NCI-H1105 treated with DMSO at 0.1 percent for 48 hours (cell line): ENCODE data around the gene SMTN.
"Not testable (repeated sequence)": the region's sequence is repeated elsewhere in the genome, so short reads cannot be mapped to it uniquely, and the experiment has no call there.

Experiments
- DNase-seq: peaks from one replicate; lab custom pipeline; 2025; lab: John Stamatoyannopoulos, UW

The SMTN gene

DNA sequence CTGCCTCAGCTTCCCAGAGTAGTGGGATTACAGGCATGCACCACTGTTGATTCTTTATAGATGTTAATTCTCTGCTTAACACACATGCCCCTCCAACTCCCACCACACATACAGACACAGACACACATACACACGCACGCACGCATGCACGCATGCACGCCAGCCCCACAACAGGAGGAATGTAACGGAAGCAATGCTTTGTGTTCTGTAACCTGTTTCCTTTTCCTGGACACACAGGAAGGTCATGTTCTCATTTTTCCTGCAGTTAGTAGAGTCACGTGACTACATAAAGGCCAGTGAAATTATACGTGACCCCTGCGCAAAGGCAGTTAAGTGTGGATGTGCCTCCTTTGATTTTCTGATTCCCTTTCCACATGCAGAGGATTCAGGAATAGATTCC lies 8.0 kb upstream of the SMTN start:
- DNase-seq = not testable (repeated sequence)

DNA sequence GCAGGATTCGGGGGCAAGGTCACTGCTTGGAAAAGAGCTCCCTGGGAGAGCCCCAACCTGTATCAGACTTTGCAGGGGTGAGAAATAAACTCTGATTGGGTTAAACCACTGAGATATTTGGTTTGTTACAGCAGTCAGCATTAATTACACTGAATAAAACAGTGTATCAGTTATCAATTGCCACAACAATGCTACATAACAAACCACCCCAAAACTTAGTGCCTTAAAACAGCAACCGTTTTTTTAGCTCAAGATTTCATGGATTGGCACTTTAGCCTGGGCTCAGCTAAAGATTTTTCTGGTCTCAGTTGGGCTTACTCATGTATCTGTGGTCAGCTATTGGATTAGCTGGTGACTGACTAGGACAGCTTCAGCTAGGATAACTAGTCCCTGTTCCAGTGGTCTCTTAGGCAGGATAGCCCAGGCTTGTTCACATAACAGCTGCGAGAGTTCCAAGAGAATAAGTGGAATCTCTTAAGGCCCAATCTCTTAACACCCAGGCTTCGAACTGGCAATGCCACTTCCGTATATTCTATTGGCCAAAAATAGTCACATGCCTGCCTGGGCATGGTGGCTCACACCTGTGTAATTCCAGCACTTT lies 7.5 kb upstream of the SMTN start:
- DNase-seq = not testable (repeated sequence)

DNA sequence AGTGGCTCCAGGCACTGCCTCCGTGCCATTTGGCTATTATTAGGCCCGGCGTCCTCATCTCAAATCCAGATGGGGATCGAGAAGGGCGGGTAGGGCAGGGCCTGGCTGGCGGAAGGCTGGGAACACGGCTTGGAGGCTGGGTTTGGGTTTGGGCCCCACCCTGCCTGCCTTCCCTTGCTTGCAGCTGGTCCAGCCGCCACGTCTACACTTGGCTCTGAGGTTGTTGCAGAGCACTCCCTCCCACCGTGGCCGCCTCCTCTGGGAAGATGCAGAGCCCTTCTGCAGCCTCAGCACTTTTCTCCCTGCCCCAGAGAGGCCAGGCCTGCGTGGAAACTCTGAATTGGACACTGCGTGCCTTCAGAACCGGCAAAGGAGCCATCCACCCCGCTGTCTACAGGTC lies 5.2 kb upstream of the SMTN start:
- DNase-seq = no peak

DNA sequence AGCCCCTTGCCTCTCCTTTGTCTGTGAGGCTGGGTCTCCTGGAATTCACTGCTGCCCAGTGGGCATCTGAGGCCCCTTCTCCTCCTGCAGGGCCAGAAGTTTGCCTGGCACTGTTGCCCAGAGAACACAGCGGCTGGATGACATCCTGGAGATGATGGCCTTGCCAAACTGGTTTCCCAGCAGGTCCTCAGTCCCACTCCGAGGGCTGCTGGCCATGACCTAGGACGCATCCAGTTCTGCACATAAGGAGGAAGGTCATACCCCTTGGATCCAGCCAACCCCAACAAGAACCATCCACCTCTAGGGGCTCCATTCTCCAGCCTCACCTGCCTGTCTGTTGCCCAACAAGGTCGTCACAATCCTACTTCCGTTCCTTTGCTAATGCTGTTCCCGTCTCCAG lies 3.4 kb upstream of the SMTN start:
- no peak for DNase-seq

DNA sequence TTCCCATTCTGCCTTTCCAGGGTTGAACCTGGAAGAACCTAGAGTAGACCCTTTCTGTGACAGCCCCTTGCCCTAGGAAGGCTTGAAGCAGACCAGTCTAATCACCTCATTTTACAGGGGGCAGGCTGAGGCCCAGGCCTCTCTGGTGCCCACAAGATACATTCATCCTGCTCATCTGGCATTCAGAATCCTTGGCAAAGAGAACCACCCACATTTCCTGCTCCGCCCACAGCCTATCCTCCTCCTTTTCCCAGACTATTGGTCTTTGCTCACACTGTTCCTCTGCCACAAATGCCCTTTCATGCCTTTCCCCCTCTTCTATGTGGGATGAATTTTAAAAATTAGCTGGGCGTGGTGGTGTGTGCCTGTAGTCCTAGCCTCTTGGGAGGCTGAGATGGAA lies 2.7 kb upstream of the SMTN start:
- DNase-seq = not testable (repeated sequence)

DNA sequence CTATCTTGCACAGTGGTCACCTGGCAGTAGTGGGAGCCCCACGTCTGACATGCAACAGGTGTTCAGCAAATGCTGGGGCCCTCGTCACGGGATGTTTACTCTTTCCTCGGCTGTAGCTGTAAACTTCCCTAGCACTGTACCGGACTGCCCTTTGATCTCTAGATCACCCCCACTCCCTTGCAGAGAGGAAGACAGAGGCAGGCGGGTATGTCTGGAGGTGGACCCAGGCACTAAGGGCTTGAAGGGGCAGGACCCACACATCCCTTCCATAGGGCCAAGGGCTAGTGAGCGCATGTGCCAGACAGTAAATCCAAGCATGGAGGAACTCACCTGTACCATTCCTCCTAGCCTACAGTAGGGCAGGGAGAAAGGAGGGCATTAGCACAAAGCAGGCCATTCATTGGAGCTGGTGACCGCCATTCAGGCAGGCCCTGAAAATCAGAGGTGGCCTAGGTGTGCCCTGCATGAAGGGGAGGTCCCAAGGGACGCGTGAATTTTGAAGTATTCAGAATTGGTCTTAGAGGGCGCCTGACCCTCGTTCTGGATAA lies 1.9 kb upstream of the SMTN start:
- no peak for DNase-seq

DNA sequence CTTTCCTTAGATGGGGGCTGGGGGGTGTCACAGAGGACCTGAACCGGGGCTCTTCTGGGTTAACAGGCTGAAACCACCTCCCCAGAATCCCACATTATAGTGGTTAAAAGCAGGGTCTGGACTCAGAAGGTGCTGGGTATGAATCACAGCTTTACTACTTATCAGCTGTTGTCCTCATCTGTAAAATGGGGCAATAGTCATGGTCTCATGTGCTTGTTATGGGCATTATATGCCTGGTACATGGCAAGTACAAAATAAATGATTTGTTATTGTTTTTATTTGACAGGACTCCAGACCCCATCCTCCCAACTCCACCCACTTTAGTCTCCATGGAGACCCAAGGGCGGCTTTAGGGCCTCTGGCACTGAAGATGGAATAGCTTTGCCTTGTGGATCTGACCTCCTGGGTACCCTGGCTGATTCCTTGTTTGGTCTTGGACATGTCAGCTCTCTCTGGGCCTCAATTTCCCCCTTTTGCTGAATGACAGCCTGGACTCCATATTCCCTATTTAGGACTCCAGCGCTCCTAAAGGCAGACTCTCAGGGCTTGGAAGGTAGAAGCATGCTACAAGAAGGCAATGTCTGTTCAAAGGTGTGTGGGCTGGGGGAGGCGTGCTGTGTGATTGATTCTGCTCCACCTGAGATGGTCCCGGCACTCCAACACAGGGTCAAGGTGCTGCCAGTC lies 812 bp upstream of the SMTN start:
- DNase-seq = no peak

DNA sequence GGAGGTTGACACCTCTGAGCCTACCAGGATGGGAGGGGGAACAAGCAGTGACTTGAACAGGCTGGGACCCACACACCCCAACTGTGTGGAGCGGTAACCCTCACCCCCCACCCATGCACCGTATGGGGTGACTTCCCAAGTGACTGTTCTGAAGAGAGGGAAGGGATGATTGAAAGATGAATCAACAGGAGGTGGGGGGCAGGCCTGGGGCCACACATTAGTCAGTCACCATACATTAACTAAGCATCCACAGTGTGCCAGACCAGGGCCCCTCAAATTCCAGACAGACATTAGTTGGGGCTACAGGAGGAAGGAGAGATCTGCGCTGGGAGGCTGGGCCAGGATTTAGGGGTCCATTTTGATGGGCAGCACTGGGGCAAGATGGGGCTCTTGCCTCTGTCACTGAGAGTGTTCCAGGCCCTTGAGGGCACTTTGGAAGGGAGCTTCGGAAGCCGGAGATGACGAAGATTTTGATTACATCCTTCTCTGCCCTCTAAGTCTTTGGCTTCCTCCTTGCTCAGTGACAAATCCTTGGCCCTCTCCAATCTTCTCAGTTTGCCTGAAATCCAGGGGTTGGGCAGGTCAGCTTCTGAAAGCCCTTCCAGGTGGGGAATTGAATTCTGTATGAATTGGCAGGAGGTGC lies 966 bp downstream of the SMTN start:
- no peak for DNase-seq

DNA sequence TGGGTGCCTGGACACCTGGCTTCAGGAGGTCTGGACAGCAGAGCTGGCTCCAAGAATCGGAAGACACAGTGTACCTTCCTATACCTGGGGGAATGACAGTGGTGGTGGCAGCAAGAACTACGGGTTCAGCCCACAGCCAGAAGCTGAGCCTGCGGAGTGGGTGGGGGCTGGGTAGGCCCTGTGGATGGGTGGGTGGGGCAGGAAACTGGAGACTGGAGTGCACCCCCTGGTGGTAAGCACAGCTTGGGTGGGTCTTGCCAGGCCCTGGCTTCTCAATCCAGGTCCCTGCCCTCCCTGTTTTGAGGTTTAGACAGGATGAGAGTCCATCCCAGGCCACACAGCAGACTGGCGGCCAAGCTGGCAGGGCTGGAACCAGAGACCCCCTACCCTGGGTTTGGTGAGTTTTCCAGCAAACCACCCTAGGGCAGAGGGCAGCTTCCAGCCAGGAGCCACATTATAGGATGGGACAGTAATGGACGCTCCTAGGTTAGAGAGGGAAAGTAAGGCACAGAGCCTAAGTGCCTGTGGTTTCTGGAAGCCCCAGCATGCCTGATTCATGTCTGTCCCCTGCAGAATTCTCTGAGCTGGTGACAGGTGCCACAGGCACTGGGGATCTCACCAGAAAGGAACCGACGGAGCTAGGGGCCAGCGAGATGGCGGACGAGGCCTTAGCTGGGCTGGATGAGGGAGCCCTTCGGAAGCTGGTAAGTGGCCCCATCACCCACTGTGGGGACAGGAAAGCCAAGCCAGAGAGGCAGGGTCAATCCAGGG lies 1.7 kb downstream of the SMTN start:
- DNase-seq = no peak

DNA sequence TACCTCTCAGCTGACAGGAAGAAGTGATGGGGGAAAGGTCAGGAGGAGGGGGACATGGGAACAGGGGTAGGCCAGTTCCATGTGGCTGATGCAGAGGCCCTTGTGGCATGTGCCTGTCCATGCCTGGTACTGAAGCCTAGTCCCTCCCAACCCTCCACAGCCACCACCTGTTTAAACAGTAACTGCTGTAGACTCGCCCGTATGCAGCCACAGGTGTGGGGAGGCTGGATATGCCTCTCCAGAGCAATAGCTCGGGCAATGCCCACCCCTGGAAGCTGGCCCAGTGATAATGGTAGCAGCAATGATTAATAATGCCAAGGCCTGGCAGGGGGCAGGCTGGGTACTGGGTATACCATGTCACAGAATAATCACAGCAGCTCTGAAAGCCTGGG lies 2.3 kb downstream of the SMTN start:
- peak; percentile 86 for DNase-seq

DNA sequence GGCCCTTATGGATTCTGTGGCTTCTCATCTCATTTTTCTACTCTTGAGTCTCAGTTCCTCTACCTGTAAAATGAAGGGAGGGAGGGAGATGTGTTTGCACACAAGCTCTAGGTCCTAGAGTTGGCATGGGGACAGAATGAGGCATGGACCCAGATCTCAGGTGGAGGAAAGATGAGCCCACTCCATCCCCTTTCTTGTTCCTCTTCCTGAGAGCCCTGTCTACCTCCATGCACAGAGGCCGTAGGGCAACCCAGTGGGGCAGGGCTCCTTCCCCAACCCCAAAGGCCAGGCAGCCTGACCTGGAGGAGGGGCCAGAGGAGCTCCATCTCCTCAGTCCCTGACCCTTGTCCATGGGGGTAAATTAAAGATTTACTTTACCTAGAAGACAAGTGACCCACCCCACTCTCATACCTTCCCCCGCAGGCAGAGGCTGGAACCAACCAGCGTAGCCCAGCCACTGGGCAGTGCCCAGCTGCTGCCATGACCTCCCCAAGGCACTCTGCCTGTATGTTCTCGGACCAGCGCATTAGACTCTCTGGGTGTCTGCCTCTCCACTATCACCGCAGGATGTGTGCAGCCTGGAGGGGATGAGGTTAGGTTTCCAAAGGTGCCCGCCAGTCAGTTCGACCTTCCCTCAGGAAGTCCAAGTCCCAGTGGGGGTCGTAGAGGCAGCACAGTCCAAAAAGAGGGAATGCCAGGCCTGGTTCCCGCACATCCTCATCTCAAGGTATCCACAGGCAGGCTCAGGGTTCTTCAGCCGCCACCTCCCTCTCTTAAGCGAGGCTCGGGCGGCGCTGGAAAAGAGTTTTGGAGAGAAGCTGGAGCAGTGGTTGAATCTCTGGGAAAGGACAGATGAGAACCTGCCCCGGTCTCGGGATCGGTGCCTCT lies 3.0 kb downstream of the SMTN start:
- DNase-seq = no peak

DNA sequence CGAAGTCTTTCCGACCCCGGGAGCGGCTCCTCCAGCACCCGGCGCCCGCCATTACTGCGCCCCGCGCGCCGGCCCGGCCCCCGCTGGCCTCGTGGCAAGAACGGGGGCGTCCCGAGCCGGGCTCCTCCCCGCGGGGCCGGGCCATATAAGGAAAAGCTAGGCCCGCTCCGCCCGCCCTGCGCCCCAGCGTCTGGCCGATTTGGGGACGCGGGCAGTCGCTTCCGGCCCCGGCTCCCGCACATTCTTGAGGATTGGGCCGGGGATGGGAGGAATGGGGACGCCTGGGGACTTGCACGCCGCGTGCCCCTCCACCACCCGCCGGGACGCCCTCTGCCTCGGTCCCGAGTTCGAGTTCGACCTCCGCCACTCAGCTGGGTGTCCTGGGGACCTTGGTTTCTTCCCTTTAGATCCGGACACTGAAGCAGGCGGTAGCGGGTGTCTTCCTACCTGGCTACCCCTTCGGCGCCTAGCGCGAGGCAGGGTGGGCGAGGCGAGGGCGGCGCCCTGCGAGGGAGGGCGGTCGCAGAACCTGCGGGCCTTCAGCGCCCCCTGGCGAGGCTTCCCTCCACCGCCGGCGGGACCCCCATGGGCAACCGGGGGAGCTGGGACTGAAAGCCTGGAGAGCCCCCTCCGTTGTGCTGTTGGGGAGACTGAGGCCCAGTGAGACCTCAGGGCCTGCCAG lies 3.8 kb downstream of the SMTN start:
- DNase-seq = peak; percentile 22

DNA sequence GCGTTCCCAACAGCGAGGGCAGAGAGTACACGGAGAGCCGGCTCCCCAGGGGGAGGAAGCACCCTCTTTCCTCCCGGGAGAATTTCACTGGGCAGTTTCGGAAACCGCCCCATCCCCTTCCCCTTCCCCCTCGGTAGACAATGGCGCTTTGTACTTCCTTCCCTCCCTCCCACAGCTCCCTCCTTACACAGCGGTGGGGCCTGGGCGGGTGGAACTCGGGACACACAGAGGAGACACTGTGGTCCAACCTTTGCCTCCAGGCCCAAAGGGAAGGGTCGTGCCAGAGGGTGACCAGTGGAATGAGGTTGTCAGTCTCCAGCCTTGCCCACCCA lies 4.3 kb downstream of the SMTN start:
- DNase-seq = no peak

DNA sequence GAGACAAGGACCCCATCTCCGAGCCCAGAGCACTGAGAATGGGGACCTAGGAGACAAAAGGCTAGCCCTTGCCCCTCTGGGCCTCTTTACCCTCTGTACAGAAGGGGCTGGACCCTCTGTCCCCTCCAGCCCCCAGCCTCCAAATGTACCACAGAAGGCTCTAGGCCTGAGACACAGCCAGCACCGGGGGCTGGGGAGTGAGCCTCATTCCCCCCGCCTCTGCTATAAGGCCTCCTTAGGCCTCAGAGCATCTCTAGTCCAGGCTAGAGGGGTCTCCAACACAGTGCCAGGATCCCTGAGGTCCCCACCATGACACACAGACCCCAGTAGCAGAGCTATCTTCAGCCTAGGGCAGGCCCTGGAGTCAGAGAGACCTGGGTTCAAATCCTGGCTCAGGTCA lies 4.8 kb downstream of the SMTN start:
- DNase-seq = no peak

DNA sequence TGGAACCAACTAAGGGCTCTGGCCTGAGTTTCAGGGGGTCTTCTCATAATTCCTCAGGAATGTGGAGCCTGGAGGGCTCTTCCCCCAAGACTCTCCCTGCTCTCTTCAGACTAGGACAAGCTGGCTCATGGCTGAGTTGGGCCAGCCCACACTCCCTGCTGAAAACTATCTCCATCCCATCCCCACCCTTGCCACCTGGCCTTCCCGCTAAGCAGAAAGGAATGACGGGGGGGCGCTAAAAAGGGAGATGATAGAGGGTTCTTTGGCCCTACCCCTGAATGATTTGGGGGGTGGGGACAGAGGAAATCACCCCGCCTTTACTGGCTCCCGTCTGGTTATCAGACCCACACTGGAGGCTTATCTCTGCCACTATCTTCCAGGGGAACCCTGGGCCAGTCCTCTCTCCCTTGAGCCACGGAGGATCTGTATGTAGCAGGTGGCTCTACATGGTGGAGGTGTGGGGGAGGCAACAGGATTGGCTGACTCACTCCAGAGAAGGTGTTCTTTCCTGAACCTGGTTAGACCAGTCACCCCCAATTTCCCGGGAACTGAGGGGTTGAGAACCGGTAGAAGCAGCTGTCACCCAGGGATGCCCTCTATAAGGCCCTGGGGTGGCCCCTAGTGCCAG lies 5.7 kb downstream of the SMTN start:
- no peak for DNase-seq

DNA sequence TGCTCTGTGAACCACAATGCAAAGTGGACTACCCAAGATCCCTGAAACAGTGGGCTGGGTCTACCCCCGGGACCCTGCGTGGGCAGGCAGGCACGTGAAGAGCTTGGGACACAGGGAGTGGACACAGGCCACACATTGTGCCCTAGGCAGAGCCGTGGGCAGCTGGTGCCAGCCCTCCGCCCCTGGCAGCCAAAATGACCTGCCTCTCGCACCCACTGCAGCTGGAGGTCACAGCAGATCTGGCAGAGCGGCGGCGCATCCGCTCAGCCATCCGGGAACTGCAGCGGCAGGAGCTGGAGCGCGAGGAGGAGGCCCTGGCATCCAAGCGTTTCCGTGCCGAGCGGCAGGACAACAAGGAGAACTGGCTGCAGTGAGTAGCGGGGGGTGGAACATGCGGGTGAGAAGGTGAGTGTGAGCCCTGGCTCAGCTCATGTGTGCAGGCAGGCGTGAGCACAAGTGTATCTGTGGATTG lies 6.7 kb downstream of the SMTN start:
- no peak for DNase-seq

DNA sequence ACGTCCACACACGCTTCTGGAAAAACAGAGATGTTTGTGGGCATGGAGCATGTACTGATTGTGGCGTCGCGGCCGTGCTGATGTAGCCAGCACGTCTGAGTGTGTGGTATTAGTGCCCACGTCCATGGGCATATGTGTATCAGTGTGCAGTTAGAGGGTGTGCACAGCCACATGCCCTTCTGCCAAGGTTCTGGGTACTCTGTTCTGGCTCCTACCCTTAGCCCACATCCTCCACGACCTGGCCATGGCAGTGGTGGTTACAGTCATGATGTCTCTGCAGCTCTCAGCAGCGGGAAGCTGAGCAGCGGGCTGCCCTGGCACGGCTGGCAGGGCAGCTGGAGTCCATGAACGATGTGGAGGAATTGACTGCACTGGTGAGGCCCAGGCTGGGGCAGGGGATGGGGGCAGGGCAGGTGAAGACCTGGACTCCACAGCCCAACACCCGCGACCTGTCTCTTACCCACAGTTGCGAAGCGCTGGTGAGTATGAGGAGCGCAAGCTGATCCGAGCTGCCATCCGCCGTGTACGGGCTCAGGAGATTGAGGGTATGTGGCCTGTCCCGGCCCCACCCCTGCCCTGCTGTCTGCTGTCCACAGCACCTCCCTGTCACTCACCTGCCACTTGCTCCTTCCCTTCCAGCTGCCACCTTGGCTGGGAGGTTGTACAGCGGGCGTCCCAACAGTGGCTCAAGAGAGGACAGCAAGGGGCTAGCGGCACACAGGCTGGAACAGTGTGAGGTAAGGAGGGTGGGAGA lies 7.3 kb downstream of the SMTN start:
- no peak for DNase-seq

DNA sequence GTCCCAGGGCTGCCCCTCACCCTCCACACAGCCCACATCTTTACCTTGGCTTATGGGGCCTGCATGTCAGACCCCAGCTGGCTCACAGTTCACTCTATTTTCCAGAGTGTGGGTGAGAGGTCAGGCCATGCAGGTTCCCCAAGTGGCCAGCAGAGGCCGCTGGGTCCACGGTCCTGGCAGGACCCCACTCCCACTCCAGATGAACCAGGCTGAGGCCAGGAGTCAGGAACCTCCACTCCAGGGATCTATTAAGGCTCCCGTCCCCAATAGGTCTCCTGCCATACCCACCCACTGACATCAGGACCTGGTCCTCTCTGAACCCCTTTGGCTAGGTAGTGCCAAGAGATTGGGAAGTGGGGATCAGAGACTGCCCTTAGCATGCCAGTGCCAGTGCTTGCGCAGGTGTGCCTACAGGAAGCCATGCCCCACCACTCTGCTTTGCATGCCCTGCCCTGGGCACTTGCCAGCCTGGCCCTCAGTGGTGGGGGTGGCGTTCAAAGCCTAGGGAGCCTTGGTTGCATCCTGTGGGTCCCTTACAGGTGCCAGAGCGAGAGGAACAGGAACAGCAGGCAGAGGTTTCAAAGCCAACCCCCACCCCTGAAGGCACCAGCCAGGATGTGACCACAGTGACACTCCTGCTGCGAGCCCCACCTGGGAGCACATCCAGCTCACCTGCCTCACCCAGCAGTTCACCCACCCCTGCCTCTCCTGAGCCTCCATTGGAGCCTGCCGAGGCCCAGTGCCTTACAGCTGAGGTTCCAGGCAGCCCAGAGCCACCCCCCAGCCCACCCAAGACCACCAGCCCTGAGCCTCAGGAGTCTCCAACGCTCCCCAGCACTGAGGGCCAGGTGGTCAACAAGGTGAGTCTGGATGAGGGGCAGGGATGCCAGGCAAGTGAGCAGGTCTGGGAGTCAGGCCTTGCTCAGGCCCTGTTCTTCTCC lies 8.3 kb downstream of the SMTN start:
- DNase-seq = peak; percentile 8
